ENCODE data around the gene GOSR2.
"Not testable (repeated sequence)": the region's sequence is repeated elsewhere in the genome, so short reads cannot be mapped to it uniquely, and the experiment has no call there.

GOSR2 gene

DNA sequence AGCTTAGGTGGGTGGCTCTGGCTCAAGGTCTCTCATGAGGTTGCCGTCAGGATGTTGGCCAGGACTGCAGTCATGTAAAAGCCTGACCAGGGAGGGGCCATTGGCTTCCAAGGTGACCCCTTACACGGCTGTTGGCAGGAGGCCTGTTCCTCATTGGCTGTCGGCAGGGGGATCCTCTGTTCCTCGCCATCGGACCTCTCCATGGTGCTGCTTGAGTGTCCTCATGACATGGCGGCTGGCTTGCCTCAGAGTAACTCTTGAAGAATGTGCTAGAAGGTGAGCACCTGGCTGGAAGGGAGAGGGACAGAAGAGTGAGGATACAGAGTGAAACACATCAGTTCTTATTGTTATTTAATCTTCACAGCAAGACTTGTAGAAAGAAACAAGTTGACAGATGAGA lies 60.8 kb downstream of the GOSR2 start:
- Mint-ChIP-seq H3K4me1 (ENCODE audit: low read depth in 2 of 2) (peaks cover 0 to 6% of the 10 kb centered on the region in 2 donors), H3K27me3 (peaks cover 32 to 60% of the 10 kb centered on the region in 2 donors), H3K36me3 (ENCODE audit: insufficient read depth) (no peaks in the 10 kb centered on the region), H3K27ac (no peak overlapping the region), H3K9me3 (no peaks in the 10 kb centered on the region), H3K4me3 (no peak overlapping the region)
- no peak for ATAC-seq (replicated peaks)
- no peak for DNase-seq

DNA sequence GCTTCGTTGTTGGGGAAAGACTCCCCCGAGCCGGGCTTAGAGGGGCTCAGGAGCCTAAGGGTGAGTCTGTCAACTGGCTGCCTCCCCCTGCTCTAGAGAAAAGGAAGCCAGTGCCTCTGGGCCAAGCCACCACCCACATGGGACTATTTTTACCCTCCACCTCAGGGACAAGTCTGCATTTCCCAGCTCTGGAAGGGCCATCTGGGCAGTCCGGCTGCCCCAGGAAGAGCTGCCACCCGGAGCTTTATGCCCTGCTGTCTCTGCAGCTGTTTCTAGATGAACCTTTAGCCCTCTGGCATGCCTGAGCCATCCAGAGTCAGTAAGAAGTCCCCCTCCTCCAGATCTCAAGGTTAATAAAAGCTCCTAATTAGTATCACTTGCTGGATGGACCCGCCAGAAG lies 61.4 kb downstream of the GOSR2 start:
- ATAC-seq (replicated peaks) (no peak), DNase-seq (no peak)
- Mint-ChIP-seq H3K36me3 (ENCODE audit: insufficient read depth) (no peaks in the 10 kb centered on the region), H3K4me3 (no peak overlapping the region), H3K4me1 (ENCODE audit: low read depth in 2 of 2) (peaks cover 0 to 5% of the 10 kb centered on the region in 2 donors), H3K27ac (no peak overlapping the region), H3K9me3 (no peaks in the 10 kb centered on the region), H3K27me3 (peaks cover 31 to 63% of the 10 kb centered on the region in 2 donors)

DNA sequence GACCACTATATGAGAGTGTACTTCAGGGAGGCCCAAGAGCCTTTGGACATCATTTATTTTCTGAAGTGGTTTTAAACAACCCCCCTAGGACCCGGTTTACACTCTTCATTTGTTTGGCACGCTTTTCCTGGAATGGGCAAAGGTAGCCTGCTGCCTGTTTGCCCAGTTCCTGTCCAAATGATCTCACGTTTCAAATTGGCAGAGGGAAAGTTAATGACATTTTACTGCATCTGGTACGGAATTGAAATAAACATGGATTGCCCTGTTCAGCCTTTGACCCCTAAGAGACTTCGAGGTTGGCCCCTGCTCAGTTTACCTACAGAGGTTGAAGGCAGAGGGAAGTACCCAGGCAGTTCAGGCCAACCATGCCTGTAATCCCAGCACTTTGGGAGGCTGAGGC lies 61.9 kb downstream of the GOSR2 start:
- no peak for ATAC-seq (replicated peaks)
- Mint-ChIP-seq H3K4me3 (no peak overlapping the region), H3K27me3 (peaks cover 25 to 63% of the 10 kb centered on the region in 2 donors), H3K9me3 (no peaks in the 10 kb centered on the region), H3K4me1 (ENCODE audit: low read depth in 2 of 2) (no peaks in the 10 kb centered on the region), H3K36me3 (ENCODE audit: insufficient read depth) (no peaks in the 10 kb centered on the region), H3K27ac (no peak overlapping the region)
- no peak for DNase-seq

DNA sequence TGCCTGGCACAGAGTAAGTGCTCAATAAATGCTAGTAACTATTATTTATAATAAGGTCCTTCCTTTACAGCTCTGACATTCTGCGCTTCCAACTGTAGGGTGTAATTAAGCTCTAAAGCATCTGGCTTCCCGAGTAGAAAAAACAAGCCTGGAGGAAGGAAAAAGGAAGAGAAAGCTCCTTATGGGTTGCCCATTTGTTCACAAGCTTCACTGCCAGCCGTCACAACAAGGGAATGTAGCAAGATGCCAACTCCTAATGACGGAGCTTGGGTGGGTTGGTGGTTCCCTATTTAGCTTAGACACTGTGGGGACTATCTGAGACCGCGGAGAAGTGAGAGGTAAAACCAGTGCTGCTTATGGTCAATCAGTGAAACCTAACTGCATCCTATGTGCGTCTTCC lies 63.4 kb downstream of the GOSR2 start:
- ATAC-seq (replicated peaks): no peak
- no peak for DNase-seq
- Mint-ChIP-seq H3K36me3 (ENCODE audit: insufficient read depth) (no peaks in the 10 kb centered on the region), H3K9me3 (no peaks in the 10 kb centered on the region), H3K27ac (no peak overlapping the region), H3K4me3 (no peak overlapping the region), H3K4me1 (ENCODE audit: low read depth in 2 of 2) (no peaks in the 10 kb centered on the region), H3K27me3 (peaks cover 12 to 58% of the 10 kb centered on the region in 2 donors)

DNA sequence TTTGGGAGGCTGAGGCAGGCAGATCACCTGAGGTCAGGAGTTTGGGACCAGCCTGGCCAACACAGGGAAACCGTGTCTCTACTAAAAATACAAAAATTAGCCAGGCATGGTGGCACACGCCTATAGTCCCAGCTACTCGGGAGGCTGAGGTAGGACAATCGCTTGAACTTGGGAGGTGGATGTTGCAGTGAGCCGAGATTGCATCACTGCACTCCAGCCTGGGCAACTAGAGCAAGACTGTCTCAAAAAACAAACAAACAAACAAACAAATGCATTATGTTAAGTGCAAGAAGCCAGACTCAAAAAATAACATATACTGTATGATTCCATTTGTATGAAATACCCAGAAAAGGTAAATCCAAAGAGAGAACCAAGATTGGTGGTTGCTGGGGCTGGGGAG lies 65.0 kb downstream of the GOSR2 start:
- not testable (repeated sequence) for DNase-seq

DNA sequence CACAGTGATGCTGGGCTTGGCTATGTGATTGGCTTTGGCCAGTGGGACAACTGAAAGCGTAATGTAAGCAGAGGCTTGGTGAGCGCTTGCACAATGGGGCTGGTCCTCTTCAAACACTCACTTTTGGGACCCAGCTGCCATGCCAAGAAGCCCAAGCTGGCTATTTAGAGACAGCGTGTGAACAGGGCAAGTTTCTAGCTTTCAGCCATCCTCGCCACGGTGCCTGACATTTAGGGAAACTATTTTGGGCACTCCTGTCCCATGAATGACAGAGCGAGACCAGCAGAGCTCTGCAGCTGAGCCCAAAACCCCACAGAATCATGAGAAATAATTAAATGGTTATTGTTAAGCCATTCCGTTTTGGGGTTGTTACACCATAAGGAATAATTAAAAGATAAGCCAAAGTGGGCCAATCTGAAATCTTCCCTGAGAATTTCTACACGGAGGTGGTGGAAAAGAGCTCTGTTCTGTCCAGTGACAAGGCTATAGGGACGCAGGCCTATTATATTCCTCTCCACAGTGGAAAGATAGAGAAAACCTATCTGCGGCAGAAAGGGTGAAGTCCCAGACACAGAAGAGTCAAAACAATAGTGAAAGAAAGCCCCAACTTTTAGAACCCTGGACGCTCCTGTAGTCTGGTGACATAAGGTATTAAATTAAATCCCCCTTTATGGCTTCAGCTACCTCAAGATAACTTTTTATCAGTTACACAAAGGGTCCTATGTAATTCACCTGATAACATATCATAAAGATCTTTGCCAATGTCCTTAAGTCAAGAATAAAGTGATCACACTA lies 66.9 kb downstream of the GOSR2 start:
- Mint-ChIP-seq H3K27me3 (peaks cover 11 to 48% of the 10 kb centered on the region in 2 donors), H3K27ac (no peak overlapping the region), H3K36me3 (ENCODE audit: insufficient read depth) (no peaks in the 10 kb centered on the region), H3K4me3 (no peak overlapping the region), H3K9me3 (no peaks in the 10 kb centered on the region), H3K4me1 (ENCODE audit: low read depth in 2 of 2) (no peaks in the 10 kb centered on the region)
- DNase-seq (no peak), ATAC-seq (replicated peaks) (no peak)

More for the DNA sequence above, 65.0 kb downstream of the GOSR2 start:
- not testable (repeated sequence) for H3K4me1 Mint-ChIP-seq (ENCODE audit: low read depth in 2 of 2); H3K9me3 Mint-ChIP-seq; H3K4me3 Mint-ChIP-seq; ATAC-seq (replicated peaks); H3K36me3 Mint-ChIP-seq (ENCODE audit: insufficient read depth); H3K27ac Mint-ChIP-seq
- peaks cover 11 to 48% of the 10 kb centered on the region in 2 donors for H3K27me3 Mint-ChIP-seq

DNA sequence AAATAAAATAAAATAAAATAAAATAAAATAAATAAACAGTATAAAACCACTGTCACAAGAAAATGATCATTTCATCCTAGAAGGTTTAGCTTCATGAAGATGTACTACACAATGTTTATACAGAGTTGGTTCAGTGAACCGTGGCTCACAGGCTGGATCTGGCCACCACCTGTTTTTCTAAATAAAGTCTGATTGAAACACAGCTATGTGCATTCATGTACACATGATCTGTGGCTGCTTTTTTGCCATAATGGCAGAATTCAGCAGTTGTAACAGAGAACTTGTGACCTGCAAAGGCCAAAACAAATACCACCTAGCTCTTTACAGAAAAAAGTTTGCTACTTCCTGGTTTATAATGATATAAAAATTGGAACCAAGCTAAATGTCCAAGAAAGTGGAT lies 68.7 kb downstream of the GOSR2 start:
- Mint-ChIP-seq H3K27me3 (peaks cover 11 to 35% of the 10 kb centered on the region in 2 donors), H3K4me1 (ENCODE audit: low read depth in 2 of 2) (no peaks in the 10 kb centered on the region), H3K9me3 (no peaks in the 10 kb centered on the region), H3K27ac (no peak overlapping the region), H3K36me3 (ENCODE audit: insufficient read depth) (no peaks in the 10 kb centered on the region), H3K4me3 (no peak overlapping the region)
- no peak for ATAC-seq (replicated peaks)
- DNase-seq: no peak
